HCT116 (cell line): Measurements from ENCODE around the gene PUM1. TPM values are rescaled to one million over a fixed set of nuclear protein-coding genes. Genes with fewer than 3 reads are reported as not detected.

Experiments used
- ATAC-seq: fragments of 200-7000 bp; cut with Tn5 transposase; 2 replicates; pipeline ENCODE4 v1.9.1; 2020; ENCODE audit warnings: mild to moderate bottlenecking, moderate library complexity
- BruUV-seq: library from RNA; stranded (reverse); fragments of 400-500 nt; replicated peaks from 2 replicates; lab custom pipeline; 2021; lab: Mats Ljungman, UMichigan
- CTCF ChIA-PET: fragments of 300-600 bp; sonication (Branson Sonifier 250); formaldehyde crosslinking; loops from one replicate; lab custom pipeline; 2021; ENCODE audit warnings: antibody characterized with exemption; lab: Charles Lee
- POLR2A ChIA-PET: fragments of 300-600, 350-600 bp; sonication (Branson Sonifier 250); formaldehyde crosslinking; loops from one replicate; lab custom pipeline; 2021; ENCODE audit warnings: antibody characterized with exemption; lab: Charles Lee
- RAD21 ChIA-PET, 2 experiments: fragments of 300-600 bp; sonication (Branson Sonifier 250); formaldehyde crosslinking; loops; one replicate each; lab custom pipeline; 2023; ENCODE audit warnings: low total read pairs in 2 of 2; ENCODE audit not compliant: uncharacterized antibody in 2 of 2, unreplicated experiment in 2 of 2, low non-redundant PET in 1 of 2; lab: Charles Lee
- DNase-seq: peaks from one replicate; pipeline ENCODE4 v3.0.0-alpha.2; 2010; ENCODE audit warnings: low read depth, low spot score
- H2AFZ ChIP-seq: fragments of 200-600 bp; shearing (Covaris generic), sonication (generic); 2 replicates; pipeline ENCODE4 v1.6.1; 2017; ENCODE audit warnings: low read depth, mixed run types, mixed read lengths, antibody characterized with exemption, low read length; ENCODE audit not compliant: poor library complexity, severe bottlenecking
- H3K27ac ChIP-seq: 2 replicates; pipeline ENCODE4 v1.5.1; 2012; ENCODE audit warnings: low read depth, low read length
- H3K27me3 ChIP-seq: fragments of 200-600 bp; sonication (generic); 2 replicates; pipeline ENCODE4 v1.6.1; 2016; ENCODE audit warnings: mixed run types, low read length, mixed read lengths; ENCODE audit not compliant: insufficient read depth
- H3K36me3 ChIP-seq, 2 experiments: fragments of 200-500 bp in 1 of 2; fragments of 200-600 bp in 1 of 2; sonication (Bioruptor generic) in 1 of 2; sonication (generic) in 1 of 2; 2 replicates each; pipeline versions ENCODE4 v1.5.1 to v1.6.1; 2014 to 2016; ENCODE audit warnings: low read length in 2 of 2, inconsistent platforms in 1 of 2, mixed read lengths in 1 of 2, mixed run types in 1 of 2; ENCODE audit not compliant: insufficient read depth in 2 of 2, control insufficient read depth in 1 of 2
- H3K4me1 ChIP-seq, 2 experiments: fragments of 200-600 bp in 1 of 2; sonication (generic) in 1 of 2; 2 replicates each; pipeline versions ENCODE4 v1.5.1 to v1.6.1; 2012 to 2017; ENCODE audit warnings: low read length in 2 of 2, inconsistent platforms in 1 of 2, mild to moderate bottlenecking in 1 of 2, mixed read lengths in 1 of 2, mixed run types in 1 of 2, moderate library complexity in 1 of 2; ENCODE audit not compliant: insufficient read depth in 2 of 2, control insufficient read depth in 1 of 2
- H3K4me2 ChIP-seq: fragments of 200-600 bp; sonication (generic); 2 replicates; pipeline ENCODE4 v1.6.1; 2017; ENCODE audit warnings: mixed run types, low read length, mixed read lengths
- H3K4me3 ChIP-seq, 2 experiments: fragments of 200-600 bp in 1 of 2; sonication (generic) in 1 of 2; replicated peaks in 1 of 2; 2 replicates each; pipeline ENCODE4 v1.5.1; 2011 to 2016; ENCODE audit warnings: low read length in 2 of 2, control low read depth in 1 of 2, low read depth in 1 of 2, mild to moderate bottlenecking in 1 of 2, mixed read lengths in 1 of 2, mixed run types in 1 of 2
- H3K79me2 ChIP-seq: fragments of 200-600 bp; sonication (generic); 2 replicates; pipeline ENCODE4 v1.6.1; 2017; ENCODE audit warnings: mild to moderate bottlenecking, mixed run types, low read length, moderate library complexity, mixed read lengths; ENCODE audit not compliant: insufficient read depth
- H3K9ac ChIP-seq: fragments of 200-600 bp; sonication (generic); 2 replicates; pipeline ENCODE4 v1.6.1; 2016; ENCODE audit warnings: low read length, mixed read lengths
- H3K9me2 ChIP-seq: fragments of 200-600 bp; sonication (generic), shearing (Covaris generic); 2 replicates; pipeline ENCODE4 v1.6.1; 2017; ENCODE audit warnings: mixed run types, mild to moderate bottlenecking, moderate library complexity; ENCODE audit not compliant: insufficient read depth
- H3K9me3 ChIP-seq, 2 experiments: fragments of 200-500 bp in 1 of 2; fragments of 200-600 bp in 1 of 2; sonication (Bioruptor generic) in 1 of 2; sonication (generic) in 1 of 2; 2 replicates each; pipeline ENCODE4 v1.6.1; 2014 to 2017; ENCODE audit warnings: low read length in 2 of 2, mixed read lengths in 2 of 2, inconsistent platforms in 1 of 2, low read depth in 1 of 2, mild to moderate bottlenecking in 1 of 2, mixed run types in 1 of 2, moderate library complexity in 1 of 2; ENCODE audit not compliant: control insufficient read depth in 1 of 2, insufficient read depth in 1 of 2
- H4K20me1 ChIP-seq: fragments of 200-600 bp; sonication (generic), shearing (Covaris generic); 2 replicates; pipeline ENCODE4 v1.6.1; 2017; ENCODE audit warnings: mixed run types, mild to moderate bottlenecking, moderate library complexity; ENCODE audit not compliant: insufficient read depth
- CBX3 ChIP-seq: IDR thresholded peaks from 2 replicates; pipeline ENCODE4 v1.6.1; 2012; ENCODE audit warnings: low read depth
- CEBPB ChIP-seq: IDR thresholded peaks from 2 replicates; pipeline ENCODE4 v1.6.1; 2012; ENCODE audit warnings: low read depth
- ELF1 ChIP-seq: IDR thresholded peaks from 2 replicates; pipeline ENCODE4 v1.6.1; 2012; ENCODE audit warnings: low read depth, borderline replicate concordance
- EZH2 ChIP-seq: fragments of 200-600 bp; sonication (generic); IDR thresholded peaks from 2 replicates; pipeline ENCODE4 v1.6.1; 2017; ENCODE audit warnings: antibody characterized with exemption, mixed run types
- EZH2phosphoT487 ChIP-seq: fragments of 200-600 bp; IDR thresholded peaks from 2 replicates; pipeline ENCODE4 v1.6.1; 2018; ENCODE audit warnings: antibody characterized with exemption, borderline replicate concordance
- FOSL1 ChIP-seq: IDR thresholded peaks from 2 replicates; pipeline ENCODE4 v1.6.1; 2012; ENCODE audit warnings: low read depth
- POLR2A ChIP-seq: IDR thresholded peaks from 2 replicates; pipeline ENCODE4 v1.7.0; 2011; ENCODE audit warnings: borderline replicate concordance; ENCODE audit not compliant: insufficient read depth, insufficient read length; ENCODE audit errors: extremely low read depth
- POLR2AphosphoS5 ChIP-seq: IDR thresholded peaks from 2 replicates; pipeline ENCODE4 v1.6.1; 2011; ENCODE audit warnings: mild to moderate bottlenecking, low read depth, low read length, moderate library complexity
- RAD21 ChIP-seq: IDR thresholded peaks from 2 replicates; pipeline ENCODE4 v1.6.1; 2012; ENCODE audit warnings: low read depth, mild to moderate bottlenecking
- SIN3A ChIP-seq: IDR thresholded peaks from 2 replicates; pipeline ENCODE4 v1.6.1; 2012; ENCODE audit warnings: low read depth
- SRF ChIP-seq: IDR thresholded peaks from 2 replicates; pipeline ENCODE4 v1.6.1; 2012; ENCODE audit warnings: low read depth
- YY1 ChIP-seq: IDR thresholded peaks from 2 replicates; pipeline ENCODE4 v1.6.1; 2011; ENCODE audit warnings: low read length, low read depth, moderate library complexity, mild to moderate bottlenecking; ENCODE audit not compliant: insufficient replicate concordance; ENCODE audit errors: extremely low read depth
- ZFX ChIP-seq: fragments of 450-650 bp; IDR thresholded peaks from 2 replicates; pipeline ENCODE4 v1.6.1; 2017
- intact Hi-C: fragments of 100-400 bp; cut with micrococcal nuclease; formaldehyde crosslinking; loops from 2 replicates; pipeline ENCODE4 v1.10.0; 2022
- total RNA-seq: library from RNA; stranded (reverse); gene quantifications from one replicate; pipeline ENCODE4 v1.2.1, GENCODE V29; 2021; ENCODE audit not compliant: unreplicated experiment
- TF ChIP-seq, protein P1 (sequence below), 3 experiments: fragments of 200-600 bp in 1 of 3; sonication (generic) in 1 of 3; IDR thresholded peaks in 2 of 3; conservative IDR thresholded peaks in 1 of 3; 2 replicates each; pipeline ENCODE4 v1.5.1; 2012 to 2017; ENCODE audit warnings: low read depth in 2 of 3, low read length in 2 of 3, antibody characterized with exemption in 1 of 3, borderline replicate concordance in 1 of 3, control low read depth in 1 of 3, mild to moderate bottlenecking in 1 of 3, mixed read lengths in 1 of 3, mixed run types in 1 of 3, moderate library complexity in 1 of 3; ENCODE audit not compliant: insufficient read depth in 1 of 3
- TF ChIP-seq, protein P2 (sequence below): IDR thresholded peaks from 2 replicates; pipeline ENCODE4 v1.6.1; 2012

The PUM1 gene
- total RNA-seq, 1 experiment from 2014 or later: 113 TPM

DNA sequence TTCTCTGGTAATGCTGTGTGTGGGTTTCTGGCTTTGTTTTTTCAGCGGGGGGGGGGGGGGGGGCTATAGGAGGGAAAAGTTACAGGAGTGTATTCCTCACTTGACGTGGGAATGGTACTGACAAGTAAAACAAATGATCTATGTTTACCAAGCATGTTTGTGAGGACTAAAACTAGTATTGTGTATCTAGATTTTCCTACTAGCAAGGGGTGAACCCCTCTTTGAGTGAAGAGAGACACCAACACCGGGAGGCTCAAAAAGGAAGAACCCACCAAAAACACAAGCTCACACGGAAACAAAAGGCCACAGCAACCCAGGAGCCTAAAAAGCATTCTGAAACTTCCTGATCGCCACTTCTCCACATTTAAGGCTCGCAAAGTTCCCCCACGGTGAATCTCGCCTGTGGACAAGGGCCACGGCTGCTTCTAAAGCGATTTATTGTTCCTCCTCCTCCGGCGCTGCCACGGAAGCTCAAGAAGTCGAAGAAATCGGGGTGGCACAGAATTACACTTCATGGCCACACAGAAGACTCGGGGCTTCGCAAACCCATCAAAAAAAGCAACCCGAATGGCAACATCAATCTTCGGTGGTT is 703 bp downstream of the PUM1 start:
- Histone ChIP-seq H3K4me2 (peak overlapping the region; percentile 85), H2AFZ (no peak overlapping the region), H3K27me3 (no peaks in the 10 kb centered on the region), H4K20me1 (peaks cover 32% of the 10 kb centered on the region; the same call in 1 of the 2 replicates), H3K79me2 (peaks cover 58% of the 10 kb centered on the region), H3K27ac (peak overlapping the region; percentile 72), H3K4me3 (peak overlapping the region; percentile 94 to 97), H3K9me3 (no peaks in the 10 kb centered on the region), H3K9ac (peak overlapping the region; percentile 98), H3K4me1 (peaks cover 17 to 38% of the 10 kb centered on the region in 2 experiments), H3K36me3 (no peaks in the 10 kb centered on the region; a peak in 1 of 4 replicates), H3K9me2 (no peaks in the 10 kb centered on the region)
- intact Hi-C loops: loop anchor here (10.0 kb wide), 1 partner anchor 90 kb away; no protein-coding TSS in a partner anchor
- DNase-seq: no peak
- ChIA-PET RAD21 (no interaction called here), POLR2A (interaction anchor here (0.5 to 2.0 kb wide), 3 partner anchors 10 to 50 kb away, joined by 3 to 7 read pairs (median 3); no protein-coding TSS in a partner anchor), CTCF (no interaction called here)
- BruUV-seq: no TSS peak
- no peak for TF ChIP-seq SIN3A
- no peak for TF ChIP-seq SRF
- TF ChIP-seq RAD21: no peak
- no peak for TF ChIP-seq POLR2A
- TF ChIP-seq, protein P1, sequence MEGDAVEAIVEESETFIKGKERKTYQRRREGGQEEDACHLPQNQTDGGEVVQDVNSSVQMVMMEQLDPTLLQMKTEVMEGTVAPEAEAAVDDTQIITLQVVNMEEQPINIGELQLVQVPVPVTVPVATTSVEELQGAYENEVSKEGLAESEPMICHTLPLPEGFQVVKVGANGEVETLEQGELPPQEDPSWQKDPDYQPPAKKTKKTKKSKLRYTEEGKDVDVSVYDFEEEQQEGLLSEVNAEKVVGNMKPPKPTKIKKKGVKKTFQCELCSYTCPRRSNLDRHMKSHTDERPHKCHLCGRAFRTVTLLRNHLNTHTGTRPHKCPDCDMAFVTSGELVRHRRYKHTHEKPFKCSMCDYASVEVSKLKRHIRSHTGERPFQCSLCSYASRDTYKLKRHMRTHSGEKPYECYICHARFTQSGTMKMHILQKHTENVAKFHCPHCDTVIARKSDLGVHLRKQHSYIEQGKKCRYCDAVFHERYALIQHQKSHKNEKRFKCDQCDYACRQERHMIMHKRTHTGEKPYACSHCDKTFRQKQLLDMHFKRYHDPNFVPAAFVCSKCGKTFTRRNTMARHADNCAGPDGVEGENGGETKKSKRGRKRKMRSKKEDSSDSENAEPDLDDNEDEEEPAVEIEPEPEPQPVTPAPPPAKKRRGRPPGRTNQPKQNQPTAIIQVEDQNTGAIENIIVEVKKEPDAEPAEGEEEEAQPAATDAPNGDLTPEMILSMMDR (IDR thresholded peaks at IDR 0.05 in 2 of 3, conservative IDR thresholded peaks at IDR 0.05 in 1 of 3; ENCODE audit: borderline replicate concordance in 1 of 3, insufficient read depth in 1 of 3, low read depth in 2 of 3, low read length in 2 of 3): no peak
- ATAC-seq: no peak

GRCh38 chr1:31064111-31064717 is 1.3 kb downstream of the PUM1 start:
- no peak for ATAC-seq
- H3K36me3 ChIP-seq: peaks cover 3 to 4% of the 10 kb centered on the region in 2 experiments; a peak in 3 of 4 replicates
- H4K20me1 ChIP-seq: peaks cover 32% of the 10 kb centered on the region
- TF ChIP-seq POLR2A (no peak), CEBPB (no peak), EZH2phosphoT487 (no peak), SRF (no peak), SIN3A (no peak), ZFX (no peak), CBX3 (no peak), POLR2AphosphoS5 (no peak), YY1 (no peak), EZH2 (no peak), ELF1 (no peak), FOSL1 (no peak)
- TF ChIP-seq, protein P2, sequence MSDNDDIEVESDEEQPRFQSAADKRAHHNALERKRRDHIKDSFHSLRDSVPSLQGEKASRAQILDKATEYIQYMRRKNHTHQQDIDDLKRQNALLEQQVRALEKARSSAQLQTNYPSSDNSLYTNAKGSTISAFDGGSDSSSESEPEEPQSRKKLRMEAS: no peak
- DNase-seq: no peak
- peak overlapping the region; percentile 85 for H3K4me2 ChIP-seq
- ChIA-PET POLR2A (interaction anchor here (0.5 to 2.0 kb wide), 2 partner anchors 10 to 49 kb away, joined by 3 to 7 read pairs; no protein-coding TSS in a partner anchor), RAD21 (no interaction called here), CTCF (no interaction called here)
- peak overlapping the region; percentile 94 to 97 for H3K4me3 ChIP-seq
- BruUV-seq: no TSS peak
- intact Hi-C loops: loop anchor here (10.0 kb wide), 1 partner anchor 91 kb away; no protein-coding TSS in a partner anchor
- H3K9me2 ChIP-seq: no peaks in the 10 kb centered on the region
- H3K27ac ChIP-seq: peak overlapping the region; percentile 72
- H3K9ac ChIP-seq: peak overlapping the region; percentile 98
- no peaks in the 10 kb centered on the region for H3K9me3 ChIP-seq
- no peak overlapping the region for H2AFZ ChIP-seq
- H3K27me3 ChIP-seq: no peaks in the 10 kb centered on the region
- H3K4me1 ChIP-seq: peaks cover 17 to 33% of the 10 kb centered on the region in 2 experiments
- peaks cover 64% of the 10 kb centered on the region for H3K79me2 ChIP-seq
